ENCODE data around the gene RTEL1.

GRCh38 chr20:63626424-63627128 is 31.5 kb upstream of the RTEL1 start, which contains the start of gene GMEB2:
- TF ChIP-seq CTCF (IDR thresholded peaks at IDR 0.05) (no peak), POLR2A (IDR thresholded peaks at IDR 0.05) (no peak)

Measured in right lobe of liver (tissue), 4 donors.